Omental fat pad (tissue), 4 donors: ENCODE results near the gene WDR48. TPM values are rescaled to one million over a fixed set of nuclear protein-coding genes. Genes with fewer than 3 reads are reported as not detected.

Source experiments
- ATAC-seq: fragments of 150-250 bp; one replicate; pipeline ENCODE4 v1.9.1; 2016; ENCODE audit warnings: mild to moderate bottlenecking, moderate library complexity; ENCODE audit not compliant: low FRiP score
- DNase-seq: peaks from one replicate; pipeline ENCODE4 v3.0.0-alpha.2; 2019; ENCODE audit warnings: low spot score
- CTCF ChIP-seq, 3 donors: fragments of 450-650 bp; IDR thresholded peaks; one replicate each; pipeline ENCODE4 v1.5.1; 2016 to 2017; ENCODE audit warnings: antibody characterized with exemption in 3 of 3, mild to moderate bottlenecking in 3 of 3, moderate library complexity in 2 of 3
- total RNA-seq, 4 donors: library from RNA; depleted of rRNA; stranded (reverse); fragments of >200 nt; gene quantifications; one replicate each; pipeline ENCODE4 v1.1.0, GENCODE V29; 2016

Gene WDR48
- total RNA-seq, 4 donors from 2014 or later, result 16.7 to 37.2 (median 22.7) TPM

- TF ChIP-seq CTCF (IDR thresholded peaks at IDR 0.05), result no peak
- DNase-seq (no peak), ATAC-seq (no peak)
Observed at GRCh38 chr3:39109086-39109485, 57.3 kb downstream of the WDR48 start.

- ATAC-seq, result no peak
- no peak for TF ChIP-seq CTCF (IDR thresholded peaks at IDR 0.05)
- DNase-seq, result no peak
Observed at GRCh38 chr3:39110041-39110639, 58.3 kb downstream of the WDR48 start.

GRCh38 chr3:39112113-39112512, 60.3 kb downstream of the WDR48 start:
- DNase-seq (no peak), ATAC-seq (no peak)
- no peak for TF ChIP-seq CTCF (IDR thresholded peaks at IDR 0.05)

- no peak for ATAC-seq
- no peak for TF ChIP-seq CTCF (IDR thresholded peaks at IDR 0.05)
- no peak for DNase-seq
Observed at GRCh38 chr3:39112535-39112934, 60.7 kb downstream of the WDR48 start.

- ATAC-seq (no peak), DNase-seq (no peak)
- TF ChIP-seq CTCF (IDR thresholded peaks at IDR 0.05), result no peak
Observed at GRCh38 chr3:39113291-39113690, 61.5 kb downstream of the WDR48 start.

- no peak for ATAC-seq
- no peak for DNase-seq
- no peak for TF ChIP-seq CTCF (IDR thresholded peaks at IDR 0.05)
Observed at GRCh38 chr3:39114456-39114855, 62.6 kb downstream of the WDR48 start.

- no peak for TF ChIP-seq CTCF (IDR thresholded peaks at IDR 0.05)
- no peak for DNase-seq
- no peak for ATAC-seq
Observed at GRCh38 chr3:39115870-39116269, 64.1 kb downstream of the WDR48 start.
